ENCODE measurements around the gene BLM. TPM values are rescaled to one million over a fixed set of nuclear protein-coding genes. Genes with fewer than 3 reads are reported as not detected.

Gene BLM
- total and polyA plus RNA-seq, 2 donors = 13.2 to 25.6 TPM

DNA sequence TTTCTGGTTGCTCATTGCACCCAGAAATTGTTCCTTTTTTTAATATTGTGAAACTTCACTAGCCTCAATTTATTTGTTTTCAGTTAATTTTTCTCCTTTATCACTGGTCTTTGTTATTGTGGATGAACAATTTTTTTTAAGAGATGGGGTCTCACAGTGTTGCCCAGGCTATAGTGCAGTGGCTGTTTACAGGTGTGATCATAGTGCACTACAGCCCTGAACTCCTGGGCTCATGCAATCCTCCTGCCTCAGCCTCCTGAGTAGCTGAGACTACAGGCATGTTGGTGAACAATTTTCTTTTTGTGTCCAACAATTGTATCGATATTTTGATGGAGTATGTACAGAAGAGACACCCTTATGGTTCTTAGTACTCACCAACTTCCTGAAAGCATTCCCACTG lies 26.3 kb downstream of the BLM start:
- Histone ChIP-seq H3K27me3 (ENCODE audit: control insufficient read depth in 2 of 2, insufficient read depth in 1 of 2, low read length in 1 of 2) (no peaks in the 10 kb centered on the region), H3K4me3 (ENCODE audit: low read length in 2 of 2) (no peak overlapping the region), H3K27ac (ENCODE audit: low read depth in 1 of 2, low read length in 1 of 2) (no peak overlapping the region), H3K36me3 (ENCODE audit: control insufficient read depth in 2 of 2, insufficient read depth in 2 of 2, low read length in 1 of 2) (peaks cover 0 to 1% of the 10 kb centered on the region in 2 donors), H3K4me1 (ENCODE audit: control insufficient read depth in 2 of 2, insufficient read depth in 2 of 2, low read length in 2 of 2) (no peaks in the 10 kb centered on the region), H3K9me3 (ENCODE audit: control insufficient read depth in 2 of 2, insufficient read depth in 1 of 2, low read length in 1 of 2) (no peaks in the 10 kb centered on the region)
- WGBS = 98% methylated on average over 1 of the region's 1 CpG
- DNase-seq (ENCODE audit: low read depth in 6 of 9, low spot score in 9 of 9) = no peak

GRCh38 chr15:90744759-90745402 lies 27.7 kb downstream of the BLM start:
- 98% methylated on average over 8 of the region's 8 CpGs for WGBS
- peaks cover 0 to 14% of the 10 kb centered on the region in 2 donors for H3K36me3 ChIP-seq (ENCODE audit: control insufficient read depth in 2 of 2, insufficient read depth in 2 of 2, low read length in 1 of 2)
- no peak overlapping the region for H3K4me3 ChIP-seq (ENCODE audit: low read length in 2 of 2)
- no peaks in the 10 kb centered on the region for H3K4me1 ChIP-seq (ENCODE audit: control insufficient read depth in 2 of 2, insufficient read depth in 2 of 2, low read length in 2 of 2)
- no peaks in the 10 kb centered on the region for H3K27me3 ChIP-seq (ENCODE audit: control insufficient read depth in 2 of 2, insufficient read depth in 1 of 2, low read length in 1 of 2)
- DNase-seq (ENCODE audit: low read depth in 6 of 9, low spot score in 9 of 9) = no peak
- H3K27ac ChIP-seq (ENCODE audit: low read depth in 1 of 2, low read length in 1 of 2) = no peak overlapping the region
- H3K9me3 ChIP-seq (ENCODE audit: control insufficient read depth in 2 of 2, insufficient read depth in 1 of 2, low read length in 1 of 2) = no peaks in the 10 kb centered on the region

DNA sequence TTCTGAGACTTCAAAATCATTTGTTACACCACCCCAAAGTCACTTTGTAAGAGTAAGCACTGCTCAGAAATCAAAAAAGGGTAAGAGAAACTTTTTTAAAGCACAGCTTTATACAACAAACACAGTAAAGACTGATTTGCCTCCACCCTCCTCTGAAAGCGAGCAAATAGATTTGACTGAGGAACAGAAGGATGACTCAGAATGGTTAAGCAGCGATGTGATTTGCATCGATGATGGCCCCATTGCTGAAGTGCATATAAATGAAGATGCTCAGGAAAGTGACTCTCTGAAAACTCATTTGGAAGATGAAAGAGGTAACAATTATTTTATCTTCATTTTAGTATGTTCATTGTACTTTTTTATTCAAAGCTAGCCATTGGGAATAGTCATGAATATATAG lies 32.6 kb downstream of the BLM start:
- Histone ChIP-seq H3K9me3 (ENCODE audit: control insufficient read depth in 2 of 2, insufficient read depth in 1 of 2, low read length in 1 of 2) (no peaks in the 10 kb centered on the region), H3K4me3 (ENCODE audit: low read length in 2 of 2) (no peak overlapping the region), H3K27ac (ENCODE audit: low read depth in 1 of 2, low read length in 1 of 2) (no peak overlapping the region), H3K4me1 (ENCODE audit: control insufficient read depth in 2 of 2, insufficient read depth in 2 of 2, low read length in 2 of 2) (no peaks in the 10 kb centered on the region), H3K27me3 (ENCODE audit: control insufficient read depth in 2 of 2, insufficient read depth in 1 of 2, low read length in 1 of 2) (no peaks in the 10 kb centered on the region), H3K36me3 (ENCODE audit: control insufficient read depth in 2 of 2, insufficient read depth in 2 of 2, low read length in 1 of 2) (peaks cover 6 to 28% of the 10 kb centered on the region in 2 donors)
- WGBS = 95% methylated on average over 3 of the region's 3 CpGs
- DNase-seq (ENCODE audit: low read depth in 6 of 9, low spot score in 9 of 9) = no peak

GRCh38 chr15:90750186-90750585 lies 33.0 kb downstream of the BLM start:
- WGBS = 92% methylated on average over 7 of the region's 7 CpGs
- peaks cover 6 to 32% of the 10 kb centered on the region in 2 donors for H3K36me3 ChIP-seq (ENCODE audit: control insufficient read depth in 2 of 2, insufficient read depth in 2 of 2, low read length in 1 of 2)
- no peaks in the 10 kb centered on the region for H3K27me3 ChIP-seq (ENCODE audit: control insufficient read depth in 2 of 2, insufficient read depth in 1 of 2, low read length in 1 of 2)
- no peaks in the 10 kb centered on the region for H3K4me1 ChIP-seq (ENCODE audit: control insufficient read depth in 2 of 2, insufficient read depth in 2 of 2, low read length in 2 of 2)
- no peak overlapping the region for H3K27ac ChIP-seq (ENCODE audit: low read depth in 1 of 2, low read length in 1 of 2)
- no peak overlapping the region for H3K4me3 ChIP-seq (ENCODE audit: low read length in 2 of 2)
- H3K9me3 ChIP-seq (ENCODE audit: control insufficient read depth in 2 of 2, insufficient read depth in 1 of 2, low read length in 1 of 2) = no peaks in the 10 kb centered on the region
- DNase-seq (ENCODE audit: low read depth in 6 of 9, low spot score in 9 of 9) = peak in 1 of 9 donors; percentile 18

- Histone ChIP-seq H3K9me3 (ENCODE audit: control insufficient read depth in 2 of 2, insufficient read depth in 1 of 2, low read length in 1 of 2) (no peaks in the 10 kb centered on the region), H3K27ac (ENCODE audit: low read depth in 1 of 2, low read length in 1 of 2) (no peak overlapping the region), H3K4me1 (ENCODE audit: control insufficient read depth in 2 of 2, insufficient read depth in 2 of 2, low read length in 2 of 2) (no peaks in the 10 kb centered on the region), H3K27me3 (ENCODE audit: control insufficient read depth in 2 of 2, insufficient read depth in 1 of 2, low read length in 1 of 2) (no peaks in the 10 kb centered on the region), H3K36me3 (ENCODE audit: control insufficient read depth in 2 of 2, insufficient read depth in 2 of 2, low read length in 1 of 2) (peaks cover 6 to 40% of the 10 kb centered on the region in 2 donors), H3K4me3 (ENCODE audit: low read length in 2 of 2) (no peak overlapping the region)
- DNase-seq (ENCODE audit: low read depth in 6 of 9, low spot score in 9 of 9) = no peak
- WGBS = 98% methylated on average over 8 of the region's 8 CpGs
Measured at GRCh38 chr15:90751300-90751825, 34.2 kb downstream of the BLM start.

- H3K27ac ChIP-seq (ENCODE audit: low read depth in 1 of 2, low read length in 1 of 2) = no peak overlapping the region
- peaks cover 26 to 50% of the 10 kb centered on the region in 2 donors for H3K36me3 ChIP-seq (ENCODE audit: control insufficient read depth in 2 of 2, insufficient read depth in 2 of 2, low read length in 1 of 2)
- WGBS = 94% methylated on average over 2 of the region's 2 CpGs
- no peaks in the 10 kb centered on the region for H3K4me1 ChIP-seq (ENCODE audit: control insufficient read depth in 2 of 2, insufficient read depth in 2 of 2, low read length in 2 of 2)
- no peak for DNase-seq (ENCODE audit: low read depth in 6 of 9, low spot score in 9 of 9)
- H3K27me3 ChIP-seq (ENCODE audit: control insufficient read depth in 2 of 2, insufficient read depth in 1 of 2, low read length in 1 of 2) = no peaks in the 10 kb centered on the region
- H3K4me3 ChIP-seq (ENCODE audit: low read length in 2 of 2) = no peak overlapping the region
- H3K9me3 ChIP-seq (ENCODE audit: control insufficient read depth in 2 of 2, insufficient read depth in 1 of 2, low read length in 1 of 2) = no peaks in the 10 kb centered on the region
Measured at GRCh38 chr15:90756916-90757315, 39.8 kb downstream of the BLM start.

GRCh38 chr15:90757461-90757860 lies 40.3 kb downstream of the BLM start:
- 95% methylated on average over 1 of the region's 1 CpG for WGBS
- Histone ChIP-seq H3K4me1 (ENCODE audit: control insufficient read depth in 2 of 2, insufficient read depth in 2 of 2, low read length in 2 of 2) (no peaks in the 10 kb centered on the region), H3K27ac (ENCODE audit: low read depth in 1 of 2, low read length in 1 of 2) (peak overlapping the region in 1 of 2 donors; percentile 1), H3K36me3 (ENCODE audit: control insufficient read depth in 2 of 2, insufficient read depth in 2 of 2, low read length in 1 of 2) (peaks cover 32 to 53% of the 10 kb centered on the region in 2 donors), H3K27me3 (ENCODE audit: control insufficient read depth in 2 of 2, insufficient read depth in 1 of 2, low read length in 1 of 2) (no peaks in the 10 kb centered on the region), H3K9me3 (ENCODE audit: control insufficient read depth in 2 of 2, insufficient read depth in 1 of 2, low read length in 1 of 2) (no peaks in the 10 kb centered on the region), H3K4me3 (ENCODE audit: low read length in 2 of 2) (no peak overlapping the region)
- no peak for DNase-seq (ENCODE audit: low read depth in 6 of 9, low spot score in 9 of 9)

- Histone ChIP-seq H3K27me3 (ENCODE audit: control insufficient read depth in 2 of 2, insufficient read depth in 1 of 2, low read length in 1 of 2) (no peaks in the 10 kb centered on the region), H3K36me3 (ENCODE audit: control insufficient read depth in 2 of 2, insufficient read depth in 2 of 2, low read length in 1 of 2) (peaks cover 35 to 52% of the 10 kb centered on the region in 2 donors), H3K4me3 (ENCODE audit: low read length in 2 of 2) (no peak overlapping the region), H3K9me3 (ENCODE audit: control insufficient read depth in 2 of 2, insufficient read depth in 1 of 2, low read length in 1 of 2) (no peaks in the 10 kb centered on the region), H3K27ac (ENCODE audit: low read depth in 1 of 2, low read length in 1 of 2) (no peak overlapping the region), H3K4me1 (ENCODE audit: control insufficient read depth in 2 of 2, insufficient read depth in 2 of 2, low read length in 2 of 2) (no peaks in the 10 kb centered on the region)
- 96% methylated on average over 1 of the region's 1 CpG for WGBS
- no peak for DNase-seq (ENCODE audit: low read depth in 6 of 9, low spot score in 9 of 9)
Measured at GRCh38 chr15:90760661-90761232, 43.6 kb downstream of the BLM start.

DNA sequence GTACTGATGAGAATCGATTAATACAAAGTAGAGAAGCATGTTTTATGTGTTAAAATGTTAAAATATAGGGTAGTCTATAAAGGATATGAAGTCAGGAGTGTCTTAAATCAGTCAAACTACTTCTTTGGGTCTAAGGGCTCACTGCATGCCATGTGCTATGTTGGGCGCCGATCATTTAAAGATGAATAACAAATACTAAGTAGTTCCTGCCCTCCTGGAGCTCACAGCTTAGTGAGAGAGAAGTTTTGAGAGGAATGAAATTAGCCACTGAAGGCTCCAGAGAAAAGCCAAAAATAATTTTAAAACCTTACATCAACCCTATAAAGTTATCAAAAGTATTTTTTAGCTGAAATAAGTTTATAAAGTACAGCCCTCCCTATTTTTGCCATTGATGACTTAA lies 44.5 kb downstream of the BLM start:
- Histone ChIP-seq H3K27me3 (ENCODE audit: control insufficient read depth in 2 of 2, insufficient read depth in 1 of 2, low read length in 1 of 2) (no peaks in the 10 kb centered on the region), H3K4me3 (ENCODE audit: low read length in 2 of 2) (no peak overlapping the region), H3K36me3 (ENCODE audit: control insufficient read depth in 2 of 2, insufficient read depth in 2 of 2, low read length in 1 of 2) (peaks cover 36 to 49% of the 10 kb centered on the region in 2 donors), H3K4me1 (ENCODE audit: control insufficient read depth in 2 of 2, insufficient read depth in 2 of 2, low read length in 2 of 2) (no peaks in the 10 kb centered on the region), H3K9me3 (ENCODE audit: control insufficient read depth in 2 of 2, insufficient read depth in 1 of 2, low read length in 1 of 2) (no peaks in the 10 kb centered on the region), H3K27ac (ENCODE audit: low read depth in 1 of 2, low read length in 1 of 2) (no peak overlapping the region)
- WGBS = 96% methylated on average over 3 of the region's 3 CpGs
- no peak for DNase-seq (ENCODE audit: low read depth in 6 of 9, low spot score in 9 of 9)

Measured in thymus (tissue), 11 donors.